Measurements from ENCODE around the gene TEX54. TPM values are rescaled to one million over a fixed set of nuclear protein-coding genes. Genes with fewer than 3 reads are reported as not detected.

The TEX54 gene
- total and polyA plus RNA-seq, 2 of the 13 experiments (the other 11 are each of a cell fraction or from before 2014, with no cell fraction given) = not detected

DNA sequence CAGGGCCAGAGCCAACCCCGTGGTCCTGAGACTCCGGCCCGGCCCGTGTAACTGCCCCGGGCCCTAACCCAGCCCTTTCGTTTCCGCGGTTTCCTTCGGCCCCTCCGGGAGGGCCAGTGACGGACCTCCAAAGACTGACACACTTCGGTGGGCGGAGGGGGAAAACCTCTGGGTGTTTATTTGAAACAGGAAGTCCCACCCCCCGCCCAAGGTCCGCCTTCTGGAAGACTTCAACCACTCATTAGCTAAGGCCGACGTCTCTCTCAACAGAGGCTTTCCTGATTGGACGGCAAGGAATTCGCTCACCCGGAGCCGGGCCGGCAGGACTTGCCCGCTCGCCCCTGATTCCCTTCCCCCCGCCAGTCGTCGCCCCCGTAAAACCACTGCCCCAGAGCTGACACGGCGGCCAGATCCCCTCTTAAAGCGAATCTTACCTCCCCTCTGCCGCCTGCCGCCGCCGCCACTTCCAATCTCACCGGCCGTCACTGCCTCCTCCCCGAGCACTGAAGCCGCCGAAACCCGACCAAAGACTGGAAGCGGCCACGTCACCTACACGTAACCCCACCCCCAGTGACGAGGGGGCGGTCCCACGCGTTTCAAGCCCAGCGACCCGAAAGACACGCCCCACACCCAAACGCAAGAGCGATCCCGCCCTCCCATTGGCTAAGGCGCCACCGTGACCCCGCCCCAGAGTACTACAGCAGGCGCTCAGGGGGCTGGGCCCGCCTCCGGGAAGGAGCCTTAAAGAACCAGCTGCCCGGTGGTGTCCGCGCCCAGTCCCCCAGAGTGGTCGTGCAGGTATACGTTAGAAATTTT lies 913 bp downstream of the TEX54 start, which contains the start of gene STX5 (continued):
- TF ChIP-seq, protein P1, sequence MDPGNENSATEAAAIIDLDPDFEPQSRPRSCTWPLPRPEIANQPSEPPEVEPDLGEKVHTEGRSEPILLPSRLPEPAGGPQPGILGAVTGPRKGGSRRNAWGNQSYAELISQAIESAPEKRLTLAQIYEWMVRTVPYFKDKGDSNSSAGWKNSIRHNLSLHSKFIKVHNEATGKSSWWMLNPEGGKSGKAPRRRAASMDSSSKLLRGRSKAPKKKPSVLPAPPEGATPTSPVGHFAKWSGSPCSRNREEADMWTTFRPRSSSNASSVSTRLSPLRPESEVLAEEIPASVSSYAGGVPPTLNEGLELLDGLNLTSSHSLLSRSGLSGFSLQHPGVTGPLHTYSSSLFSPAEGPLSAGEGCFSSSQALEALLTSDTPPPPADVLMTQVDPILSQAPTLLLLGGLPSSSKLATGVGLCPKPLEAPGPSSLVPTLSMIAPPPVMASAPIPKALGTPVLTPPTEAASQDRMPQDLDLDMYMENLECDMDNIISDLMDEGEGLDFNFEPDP (CRISPR knock-in tag; conservative IDR thresholded peaks at IDR 0.05) = no peak
- no peak for TF ChIP-seq SIX1 (CRISPR knock-in tag; IDR thresholded peaks at IDR 0.05; ENCODE audit: borderline replicate concordance)
- TF ChIP-seq ASH2L (IDR thresholded peaks at IDR 0.05; ENCODE audit: insufficient read length, low read depth, low read length) = peak; percentile 72
- no peak for TF ChIP-seq ZNF557 (CRISPR knock-in tag; IDR thresholded peaks at IDR 0.05)
- TF ChIP-seq ZNF496 (CRISPR knock-in tag; IDR thresholded peaks at IDR 0.05; ENCODE audit: insufficient replicate concordance) = no peak
- TF ChIP-seq, protein P2, sequence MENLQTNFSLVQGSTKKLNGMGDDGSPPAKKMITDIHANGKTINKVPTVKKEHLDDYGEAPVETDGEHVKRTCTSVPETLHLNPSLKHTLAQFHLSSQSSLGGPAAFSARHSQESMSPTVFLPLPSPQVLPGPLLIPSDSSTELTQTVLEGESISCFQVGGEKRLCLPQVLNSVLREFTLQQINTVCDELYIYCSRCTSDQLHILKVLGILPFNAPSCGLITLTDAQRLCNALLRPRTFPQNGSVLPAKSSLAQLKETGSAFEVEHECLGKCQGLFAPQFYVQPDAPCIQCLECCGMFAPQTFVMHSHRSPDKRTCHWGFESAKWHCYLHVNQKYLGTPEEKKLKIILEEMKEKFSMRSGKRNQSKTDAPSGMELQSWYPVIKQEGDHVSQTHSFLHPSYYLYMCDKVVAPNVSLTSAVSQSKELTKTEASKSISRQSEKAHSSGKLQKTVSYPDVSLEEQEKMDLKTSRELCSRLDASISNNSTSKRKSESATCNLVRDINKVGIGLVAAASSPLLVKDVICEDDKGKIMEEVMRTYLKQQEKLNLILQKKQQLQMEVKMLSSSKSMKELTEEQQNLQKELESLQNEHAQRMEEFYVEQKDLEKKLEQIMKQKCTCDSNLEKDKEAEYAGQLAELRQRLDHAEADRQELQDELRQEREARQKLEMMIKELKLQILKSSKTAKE (CRISPR knock-in tag; IDR thresholded peaks at IDR 0.05; ENCODE audit: borderline replicate concordance) = no peak
- TF ChIP-seq ZNF562 (CRISPR knock-in tag; IDR thresholded peaks at IDR 0.05; ENCODE audit: borderline replicate concordance) = no peak
- no peak for TF ChIP-seq MLLT10 (CRISPR knock-in tag; IDR thresholded peaks at IDR 0.05)
- no peak for TF ChIP-seq TAF15 (IDR thresholded peaks at IDR 0.05; ENCODE audit: low read depth, low read length, poor library complexity, severe bottlenecking)
- no peak for TF ChIP-seq ZFP90 (CRISPR knock-in tag; IDR thresholded peaks at IDR 0.05; ENCODE audit: borderline replicate concordance)
- TF ChIP-seq SALL2 (CRISPR knock-in tag; IDR thresholded peaks at IDR 0.05) = no peak
- TF ChIP-seq, protein P3, sequence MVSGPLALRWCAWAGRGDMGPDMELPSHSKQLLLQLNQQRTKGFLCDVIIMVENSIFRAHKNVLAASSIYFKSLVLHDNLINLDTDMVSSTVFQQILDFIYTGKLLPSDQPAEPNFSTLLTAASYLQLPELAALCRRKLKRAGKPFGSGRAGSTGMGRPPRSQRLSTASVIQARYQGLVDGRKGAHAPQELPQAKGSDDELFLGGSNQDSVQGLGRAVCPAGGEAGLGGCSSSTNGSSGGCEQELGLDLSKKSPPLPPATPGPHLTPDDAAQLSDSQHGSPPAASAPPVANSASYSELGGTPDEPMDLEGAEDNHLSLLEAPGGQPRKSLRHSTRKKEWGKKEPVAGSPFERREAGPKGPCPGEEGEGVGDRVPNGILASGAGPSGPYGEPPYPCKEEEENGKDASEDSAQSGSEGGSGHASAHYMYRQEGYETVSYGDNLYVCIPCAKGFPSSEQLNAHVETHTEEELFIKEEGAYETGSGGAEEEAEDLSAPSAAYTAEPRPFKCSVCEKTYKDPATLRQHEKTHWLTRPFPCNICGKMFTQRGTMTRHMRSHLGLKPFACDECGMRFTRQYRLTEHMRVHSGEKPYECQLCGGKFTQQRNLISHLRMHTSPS (CRISPR knock-in tag; IDR thresholded peaks at IDR 0.05; ENCODE audit: low read depth) = no peak
- TF ChIP-seq AHR (CRISPR knock-in tag; IDR thresholded peaks at IDR 0.05) = no peak
- peak; percentile 69; the same call in 1 of the 2 replicates for TF ChIP-seq ZNF44 (CRISPR knock-in tag; IDR thresholded peaks at IDR 0.05)
- TF ChIP-seq ZNF629 (CRISPR knock-in tag; conservative IDR thresholded peaks at IDR 0.05) = no peak
- TF ChIP-seq NBN (conservative IDR thresholded peaks at IDR 0.05) = no peak
- TF ChIP-seq, protein P4, sequence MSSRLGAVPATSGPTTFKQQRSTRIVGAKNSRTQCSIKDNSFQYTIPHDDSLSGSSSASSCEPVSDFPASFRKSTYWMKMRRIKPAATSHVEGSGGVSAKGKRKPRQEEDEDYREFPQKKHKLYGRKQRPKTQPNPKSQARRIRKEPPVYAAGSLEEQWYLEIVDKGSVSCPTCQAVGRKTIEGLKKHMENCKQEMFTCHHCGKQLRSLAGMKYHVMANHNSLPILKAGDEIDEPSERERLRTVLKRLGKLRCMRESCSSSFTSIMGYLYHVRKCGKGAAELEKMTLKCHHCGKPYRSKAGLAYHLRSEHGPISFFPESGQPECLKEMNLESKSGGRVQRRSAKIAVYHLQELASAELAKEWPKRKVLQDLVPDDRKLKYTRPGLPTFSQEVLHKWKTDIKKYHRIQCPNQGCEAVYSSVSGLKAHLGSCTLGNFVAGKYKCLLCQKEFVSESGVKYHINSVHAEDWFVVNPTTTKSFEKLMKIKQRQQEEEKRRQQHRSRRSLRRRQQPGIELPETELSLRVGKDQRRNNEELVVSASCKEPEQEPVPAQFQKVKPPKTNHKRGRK (CRISPR knock-in tag; IDR thresholded peaks at IDR 0.05) = no peak
- no peak for TF ChIP-seq ZFP41 (CRISPR knock-in tag; IDR thresholded peaks at IDR 0.05; ENCODE audit: borderline replicate concordance)
- TF ChIP-seq ZNF235 (CRISPR knock-in tag; IDR thresholded peaks at IDR 0.05; ENCODE audit: borderline replicate concordance) = no peak; the same call in 1 of the 2 replicates
- no peak for TF ChIP-seq MAFF (IDR thresholded peaks at IDR 0.05; ENCODE audit: low read depth, low read length)
- peak; percentile 67; the same call in 1 of the 2 replicates for TF ChIP-seq NCOR1 (IDR thresholded peaks at IDR 0.05; ENCODE audit: borderline replicate concordance, low read length)
- TF ChIP-seq STAG1 (CRISPR knock-in tag; IDR thresholded peaks at IDR 0.05) = no peak
- TF ChIP-seq HIVEP1 (CRISPR knock-in tag; IDR thresholded peaks at IDR 0.05) = peak; percentile 80
